K562 (cell line): ENCODE measurements around the gene MMS22L. TPM values are rescaled to one million over a fixed set of nuclear protein-coding genes. Genes with fewer than 3 reads are reported as not detected.
A peak's percentile ranks its signal among the peaks of the same experiment; 100 is the strongest.

ENCODE experiments used
- ARID1B ChIP-seq: fragments of 450-650 bp; IDR thresholded peaks from 2 replicates; pipeline ENCODE4 v1.6.1; 2016; ENCODE audit warnings: antibody characterized with exemption, mild to moderate bottlenecking, inconsistent platforms
- COPS2 ChIP-seq: fragments of 450-650 bp; conservative IDR thresholded peaks from 2 replicates; pipeline ENCODE4 v1.6.1; 2016; ENCODE audit warnings: mild to moderate bottlenecking, moderate library complexity
- FOXA3 ChIP-seq, 2 experiments: fragments of 450-650 bp in 1 of 2; sonication (generic) in 1 of 2; formaldehyde crosslinking; IDR thresholded peaks in 1 of 2; conservative IDR thresholded peaks in 1 of 2; 2 replicates each; pipeline versions ENCODE4 v1.4.0 to v1.8.0; 2020 to 2022; ENCODE audit warnings: mild to moderate bottlenecking in 2 of 2, missing genetic modification reagents in 1 of 2
- HDAC6 ChIP-seq: IDR thresholded peaks from 2 replicates; pipeline ENCODE4 v1.6.1; 2012; ENCODE audit warnings: low read depth, mild to moderate bottlenecking, control low read depth, inconsistent platforms, low read length, moderate library complexity
- RBM14 ChIP-seq: fragments of 200-400 bp; formaldehyde crosslinking; IDR thresholded peaks from 2 replicates; pipeline ENCODE4 v1.6.1; 2018; ENCODE audit warnings: low read depth, mild to moderate bottlenecking, low read length, moderate library complexity, borderline replicate concordance; ENCODE audit not compliant: insufficient read depth
- ZBTB33 ChIP-seq: sonication (generic); formaldehyde crosslinking; IDR thresholded peaks from 2 replicates; pipeline ENCODE4 v1.8.1; 2023; ENCODE audit warnings: mild to moderate bottlenecking, missing genetic modification reagents
- ZNF253 ChIP-seq: fragments of 250-450 bp; sonication (Bioruptor Pico); conservative IDR thresholded peaks from 2 replicates; pipeline ENCODE4 v1.6.1; 2021; ENCODE audit warnings: mild to moderate bottlenecking
- ZNF507 ChIP-seq: conservative IDR thresholded peaks from 2 replicates; pipeline ENCODE4 v1.6.1; 2017; ENCODE audit warnings: missing genetic modification characterization, missing compliant biosample characterization
- polyA plus RNA-seq, 8 experiments: library from polyadenylated mRNA; depleted of rRNA in 4 of 8; stranded (reverse) in 5 of 8; unstranded in 3 of 8; fragments of >200 nt; fragmentation: Nextera tagmentation in 2 of 8; fragmentation: Illumina TruSeq in 1 of 8; extraction: Ambion mirVana in 2 of 8; extraction: Trizol in 1 of 8; gene quantifications; 2 replicates each; pipeline versions ENCODE4 v1.2.1 to v1.2.3, GENCODE V29; 2011 to 2014; ENCODE audit warnings: inconsistent platforms in 1 of 8, missing spikeins in 1 of 8
- total RNA-seq, 7 experiments: library from RNA; depleted of rRNA in 6 of 7; stranded (reverse); fragments of >200 nt in 6 of 7; fragmentation: Illumina TruSeq in 2 of 7; extraction: Trizol in 2 of 7; gene quantifications; 2 replicates each; pipeline versions ENCODE4 v1.2.1 to v1.2.3, GENCODE V29; 2011 to 2021; ENCODE audit warnings: low replicate concordance in 1 of 7
- TF ChIP-seq, protein P1 (sequence below), 2 experiments: fragments of 200-800 bp in 1 of 2; sonication (Bioruptor generic) in 1 of 2; sonication (generic) in 1 of 2; formaldehyde crosslinking in 1 of 2; IDR thresholded peaks in 1 of 2; conservative IDR thresholded peaks in 1 of 2; 2 replicates each; pipeline versions ENCODE4 v1.5.0 to v1.6.1; 2016 to 2020; ENCODE audit warnings: missing compliant biosample characterization in 1 of 2, missing genetic modification characterization in 1 of 2, missing genetic modification reagents in 1 of 2

The MMS22L gene
- total and polyA plus RNA-seq, 9 of the 15 experiments (the other 6 are each of a cell fraction or from before 2014, with no cell fraction given): 13.0 to 59.5 (median 26.9) TPM

DNA sequence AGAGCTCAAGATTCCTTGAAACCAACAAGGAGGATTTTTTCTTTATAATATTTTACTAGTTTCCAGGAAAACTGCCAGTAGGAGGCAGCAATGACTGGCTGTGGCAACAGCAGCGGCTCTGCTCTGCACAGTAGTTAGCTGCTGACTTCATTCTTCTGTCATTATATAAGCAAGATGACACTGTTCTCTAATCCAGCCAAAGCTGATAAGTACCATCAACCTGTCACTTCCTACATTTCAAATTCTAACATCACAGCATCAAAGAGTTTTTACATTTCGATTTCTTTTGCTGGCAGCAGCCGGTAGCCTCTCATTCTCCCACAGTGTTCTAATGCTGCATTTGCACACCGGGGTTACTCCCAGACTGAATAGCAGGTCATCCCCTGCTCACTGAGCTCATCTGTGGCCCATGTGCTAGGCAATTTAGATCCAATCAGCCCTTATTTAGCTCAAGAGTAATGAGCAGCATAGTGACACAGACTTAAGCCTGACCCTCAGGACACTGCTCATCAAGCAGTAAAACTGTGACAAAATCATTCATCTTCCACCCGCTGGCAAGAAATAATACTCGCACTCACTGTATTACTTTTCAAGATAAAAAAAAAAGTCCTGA lies 67.8 kb downstream of the MMS22L start (continued):
- TF ChIP-seq RBM14 (no peak), ARID1B (0 out of 2 replicates have a peak, but pooled peaks have one; percentile 21), FOXA3 (CRISPR knock-in tag; conservative IDR thresholded peaks at IDR 0.05 in 1 of 2, IDR thresholded peaks at IDR 0.05 in 1 of 2) (no peak), HDAC6 (no peak), ZNF253 (CRISPR knock-in tag) (no peak), ZNF507 (tag) (no peak), COPS2 (no peak), ZBTB33 (no peak)
- TF ChIP-seq, protein P1, sequence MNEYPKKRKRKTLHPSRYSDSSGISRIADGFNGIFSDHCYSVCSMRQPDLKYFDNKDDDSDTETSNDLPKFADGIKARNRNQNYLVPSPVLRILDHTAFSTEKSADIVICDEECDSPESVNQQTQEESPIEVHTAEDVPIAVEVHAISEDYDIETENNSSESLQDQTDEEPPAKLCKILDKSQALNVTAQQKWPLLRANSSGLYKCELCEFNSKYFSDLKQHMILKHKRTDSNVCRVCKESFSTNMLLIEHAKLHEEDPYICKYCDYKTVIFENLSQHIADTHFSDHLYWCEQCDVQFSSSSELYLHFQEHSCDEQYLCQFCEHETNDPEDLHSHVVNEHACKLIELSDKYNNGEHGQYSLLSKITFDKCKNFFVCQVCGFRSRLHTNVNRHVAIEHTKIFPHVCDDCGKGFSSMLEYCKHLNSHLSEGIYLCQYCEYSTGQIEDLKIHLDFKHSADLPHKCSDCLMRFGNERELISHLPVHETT (CRISPR knock-in tag; conservative IDR thresholded peaks at IDR 0.05 in 1 of 2, IDR thresholded peaks at IDR 0.05 in 1 of 2): no peak
